Adrenal gland (tissue), 12 donors: ENCODE data around the gene ANKRD44. TPM values are rescaled to one million over a fixed set of nuclear protein-coding genes. Genes with fewer than 3 reads are reported as not detected.

ENCODE experiments used
- DNase-seq, 7 donors: peaks; one replicate each; pipeline ENCODE4 v3.0.0-alpha.2; 2019 to 2020
- H3K27ac ChIP-seq, 5 donors: fragments of 200-600 bp; sonication (generic) in 4 of 5; 1 replicate in 3 of 5; 2 replicates in 2 of 5; pipeline versions ENCODE4 v1.5.1 to v1.8.0; 2016 to 2020; ENCODE audit warnings: mild to moderate bottlenecking in 1 of 5
- H3K27me3 ChIP-seq: fragments of 200-600 bp; 2 replicates; pipeline ENCODE4 v1.8.0; 2021
- H3K36me3 ChIP-seq, 2 donors: fragments of 200-600 bp; replicated peaks in 1 of 2; 1 replicate in 1 of 2; 2 replicates in 1 of 2; pipeline versions ENCODE4 v1.5.1 to v1.8.0; 2018 to 2022
- H3K4me1 ChIP-seq, 2 donors: fragments of 200-600 bp; replicated peaks in 1 of 2; 1 replicate in 1 of 2; 2 replicates in 1 of 2; pipeline versions ENCODE4 v1.5.1 to v1.8.0; 2018 to 2021
- H3K4me3 ChIP-seq, 4 donors: fragments of 200-600 bp; sonication (generic) in 3 of 4; one replicate each; pipeline ENCODE4 v1.5.1; 2016 to 2018
- H3K9me3 ChIP-seq, 3 donors: fragments of 200-600 bp; sonication (generic) in 1 of 3; replicated peaks in 1 of 3; 1 replicate in 2 of 3; 2 replicates in 1 of 3; pipeline versions ENCODE4 v1.5.1 to v1.8.0; 2016 to 2021
- POLR2A ChIP-seq, 2 donors: fragments of 450-650 bp; IDR thresholded peaks; one replicate each; pipeline ENCODE4 v1.6.1; 2017; ENCODE audit warnings: antibody characterized with exemption in 2 of 2, mild to moderate bottlenecking in 2 of 2, moderate library complexity in 1 of 2
- WGBS, 4 donors: extraction: QIAGEN DNeasy Blood & Tissue Kit in 2 of 4; methylation state at CpG; one replicate each; pipeline versions ENCODE4 v1.1.5 to v1.1.7; 2013 to 2017; 5-methylcytosine and 5-hydroxymethylcytosine counted together
- intact Hi-C, 2 donors: fragments of 100-400 bp; cut with DNase I; formaldehyde crosslinking; loops; one replicate each; pipeline versions ENCODE4 v1.14.1 to v1.15.0; 2022 to 2023
- polyA plus RNA-seq, 3 donors: library from polyadenylated mRNA; stranded (reverse); fragments of 200-250 nt in 2 of 3; fragments of 350-450 nt in 1 of 3; fragmentation: Illumina TruSeq in 1 of 3; extraction: RNeasy Lipid Tissue Mini Kit (QIAGEN cat#74804) in 1 of 3; gene quantifications; one replicate each; pipeline ENCODE4 v1.2.3, GENCODE V29; 2013 to 2014
- total RNA-seq, 9 donors: library from RNA; depleted of rRNA in 4 of 9; stranded (reverse); fragments of >200 nt in 4 of 9; fragments of 120-200 nt in 1 of 9; fragmentation: NEBNext Ultra II Directional in 1 of 9; extraction: Animal tissue kit (Norgen Biotek cat#: 25700) in 1 of 9; gene quantifications; one replicate each; pipeline versions ENCODE4 v1.1.0 to v1.2.4, GENCODE V29; 2013 to 2023
- TF ChIP-seq, protein P1 (sequence below), 6 experiments: fragments of 450-650 bp in 4 of 6; fragments of 200-600 bp in 2 of 6; sonication (generic) in 1 of 6; IDR thresholded peaks; 1 replicate in 5 of 6; 2 replicates in 1 of 6; pipeline versions ENCODE4 v1.5.1 to v1.8.0; 2016 to 2021; ENCODE audit warnings: antibody characterized with exemption in 6 of 6, mild to moderate bottlenecking in 2 of 6, moderate library complexity in 1 of 6
- donor health status: healthy with polysubstance abuse.
- donor health status: Bipolar disorder and iron deficiency.
- donor health status: DM: yes; HTN: yes; CAD: no.
- donor health status: DM: no; HTN: no; CAD: no.
- donor health status: DM: no; HTN: no; CAD: no.
- donor health status: DM: yes; HTN: yes; CAD: no.

The ANKRD44 gene
- total and polyA plus RNA-seq, 12 donors = 3.8 to 40.2 (median 21.3) TPM

DNA sequence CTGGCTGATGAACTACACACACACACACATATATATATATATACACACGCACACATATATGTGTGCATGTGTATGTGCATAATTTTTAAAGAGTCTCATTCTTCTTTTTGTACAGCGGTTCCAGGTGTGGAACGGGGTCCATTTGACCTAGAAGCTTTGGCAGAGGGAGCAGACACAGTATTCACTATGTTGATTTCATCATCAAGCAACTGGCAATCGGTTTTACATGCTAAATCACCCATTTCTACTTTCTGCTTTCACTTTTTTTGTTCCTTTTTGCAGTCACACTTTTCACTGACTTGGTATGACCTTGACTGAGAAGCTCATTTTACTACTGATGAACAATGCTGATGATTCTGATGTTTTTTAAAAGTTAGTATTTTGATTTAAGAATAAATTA, 321.1 kb downstream of the ANKRD44 start:
- H3K9me3 ChIP-seq = no peaks in the 10 kb centered on the region
- H3K27ac ChIP-seq = peak overlapping the region in 2 of 5 donors; percentile 2 to 83
- H3K27me3 ChIP-seq = no peaks in the 10 kb centered on the region
- WGBS, 4 donors = 52 to 62% (median 55%) methylated on average over 4 of the region's 4 CpGs
- peaks cover 0 to 4% of the 10 kb centered on the region in 2 donors for H3K36me3 ChIP-seq
- no peak for TF ChIP-seq POLR2A (IDR thresholded peaks at IDR 0.05)
- TF ChIP-seq, protein P1, sequence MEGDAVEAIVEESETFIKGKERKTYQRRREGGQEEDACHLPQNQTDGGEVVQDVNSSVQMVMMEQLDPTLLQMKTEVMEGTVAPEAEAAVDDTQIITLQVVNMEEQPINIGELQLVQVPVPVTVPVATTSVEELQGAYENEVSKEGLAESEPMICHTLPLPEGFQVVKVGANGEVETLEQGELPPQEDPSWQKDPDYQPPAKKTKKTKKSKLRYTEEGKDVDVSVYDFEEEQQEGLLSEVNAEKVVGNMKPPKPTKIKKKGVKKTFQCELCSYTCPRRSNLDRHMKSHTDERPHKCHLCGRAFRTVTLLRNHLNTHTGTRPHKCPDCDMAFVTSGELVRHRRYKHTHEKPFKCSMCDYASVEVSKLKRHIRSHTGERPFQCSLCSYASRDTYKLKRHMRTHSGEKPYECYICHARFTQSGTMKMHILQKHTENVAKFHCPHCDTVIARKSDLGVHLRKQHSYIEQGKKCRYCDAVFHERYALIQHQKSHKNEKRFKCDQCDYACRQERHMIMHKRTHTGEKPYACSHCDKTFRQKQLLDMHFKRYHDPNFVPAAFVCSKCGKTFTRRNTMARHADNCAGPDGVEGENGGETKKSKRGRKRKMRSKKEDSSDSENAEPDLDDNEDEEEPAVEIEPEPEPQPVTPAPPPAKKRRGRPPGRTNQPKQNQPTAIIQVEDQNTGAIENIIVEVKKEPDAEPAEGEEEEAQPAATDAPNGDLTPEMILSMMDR (IDR thresholded peaks at IDR 0.05) = no peak
- H3K4me3 ChIP-seq = no peak overlapping the region
- no peak for DNase-seq
- peaks cover 6 to 29% of the 10 kb centered on the region in 2 donors for H3K4me1 ChIP-seq
- intact Hi-C loops = no loop called here

DNA sequence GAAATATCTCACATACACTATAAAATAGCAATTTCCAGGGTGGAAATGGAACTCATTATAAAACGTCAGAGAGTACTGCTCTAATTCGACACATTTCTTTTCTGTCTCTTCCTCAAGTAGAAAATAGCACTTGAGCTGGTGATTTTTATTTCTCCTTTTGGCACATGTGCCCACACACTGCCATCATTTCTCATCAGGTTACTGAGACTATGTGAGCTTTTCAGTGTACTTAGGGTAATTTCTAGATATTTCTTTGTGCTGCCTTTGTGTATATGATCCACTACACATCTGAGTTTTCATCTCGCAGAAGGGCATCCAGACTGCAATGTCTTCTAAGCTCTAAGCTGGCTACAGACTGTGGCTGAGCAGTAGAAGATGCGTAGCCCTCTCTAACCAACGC, 321.9 kb downstream of the ANKRD44 start:
- intact Hi-C loops = no loop called here
- 73 to 76% (median 74%) methylated on average over 5 of the region's 5 CpGs for WGBS, 4 donors
- H3K4me3 ChIP-seq = no peak overlapping the region

DNA sequence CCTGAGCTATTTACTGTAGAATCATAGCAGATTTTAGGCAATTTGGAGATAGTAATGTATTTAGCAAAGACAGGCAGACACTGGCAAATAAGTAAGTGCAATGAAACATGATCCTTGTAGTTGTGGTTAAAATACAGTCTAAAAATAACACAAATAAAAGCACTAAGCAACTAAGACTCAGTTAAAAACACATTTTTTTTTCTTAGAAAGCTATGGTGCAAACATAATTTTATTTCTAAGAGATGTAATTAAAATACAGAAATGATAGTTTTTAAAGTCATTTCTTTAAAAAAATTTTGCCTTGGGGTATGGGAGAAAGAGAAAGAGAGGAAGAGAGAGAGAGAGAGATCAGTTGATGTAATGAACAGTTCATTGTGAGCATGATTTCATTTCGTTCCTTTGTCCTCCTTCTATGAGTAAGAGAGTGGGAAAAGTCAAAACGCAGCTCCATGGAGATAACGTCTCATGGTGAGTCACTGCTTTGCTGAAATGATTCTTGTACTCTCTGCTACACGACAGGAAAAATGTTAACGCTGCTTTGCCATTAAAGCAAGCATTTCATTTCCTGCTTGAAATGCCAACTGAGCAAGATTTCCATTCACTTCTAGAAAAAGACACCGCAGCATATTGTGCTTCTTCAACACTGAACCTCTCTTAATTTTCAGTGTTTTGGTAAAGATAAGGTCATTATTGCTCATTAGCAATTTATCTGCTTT, 322.8 kb downstream of the ANKRD44 start:
- Histone ChIP-seq H3K9me3 (no peaks in the 10 kb centered on the region), H3K4me3 (peak overlapping the region in 1 of 4 donors; percentile 26), H3K27ac (peak overlapping the region; percentile 60 to 84 (median 82)), H3K4me1 (peaks cover 6 to 29% of the 10 kb centered on the region in 2 donors), H3K36me3 (no peaks in the 10 kb centered on the region), H3K27me3 (no peaks in the 10 kb centered on the region)
- intact Hi-C loops = no loop called here
- TF ChIP-seq POLR2A (IDR thresholded peaks at IDR 0.05) = peak in 1 of 2 donors; percentile 56
- TF ChIP-seq, protein P1 (IDR thresholded peaks at IDR 0.05) = no peak
- DNase-seq = peak; percentile 45 to 77 (median 70)
- 2% methylated on average over 6 of the region's 6 CpGs for WGBS, 4 donors

More for the DNA sequence above, 321.9 kb downstream of the ANKRD44 start:
- H3K4me1 ChIP-seq = peaks cover 6 to 29% of the 10 kb centered on the region in 2 donors
- H3K27me3 ChIP-seq = no peaks in the 10 kb centered on the region
- peak overlapping the region; percentile 60 to 84 (median 82) for H3K27ac ChIP-seq
- no peak for DNase-seq
- H3K36me3 ChIP-seq = no peaks in the 10 kb centered on the region
- no peaks in the 10 kb centered on the region for H3K9me3 ChIP-seq
- TF ChIP-seq, protein P1 (IDR thresholded peaks at IDR 0.05) = no peak
- TF ChIP-seq POLR2A (IDR thresholded peaks at IDR 0.05) = no peak

DNA sequence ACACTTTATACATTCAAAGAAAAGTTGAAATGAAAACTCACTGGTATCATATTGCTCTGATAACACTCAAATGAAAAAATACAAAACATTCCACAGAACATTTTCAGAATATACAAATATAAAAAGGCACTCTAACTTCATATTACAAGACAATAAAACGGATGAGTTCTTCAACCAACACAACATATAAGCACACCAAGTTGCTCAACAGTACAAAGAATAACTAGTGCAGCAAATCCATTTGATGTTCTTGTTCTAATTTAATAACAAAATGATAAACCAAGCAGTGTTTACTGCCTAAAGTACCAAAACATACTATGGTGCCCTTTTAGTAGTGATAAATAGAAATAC, 323.3 kb downstream of the ANKRD44 start:
- no peaks in the 10 kb centered on the region for H3K27me3 ChIP-seq
- DNase-seq = no peak
- no peak overlapping the region for H3K4me3 ChIP-seq

More for the DNA sequence above, 323.3 kb downstream of the ANKRD44 start:
- Histone ChIP-seq H3K27ac (peak overlapping the region; percentile 47 to 84 (median 82)), H3K36me3 (no peaks in the 10 kb centered on the region), H3K9me3 (no peaks in the 10 kb centered on the region), H3K4me1 (peaks cover 6 to 29% of the 10 kb centered on the region in 2 donors)
- intact Hi-C loops = no loop called here
- TF ChIP-seq POLR2A (IDR thresholded peaks at IDR 0.05) = no peak
- TF ChIP-seq, protein P1 (IDR thresholded peaks at IDR 0.05) = no peak
- WGBS, 4 donors = 53 to 73% (median 64%) methylated on average over 1 of the region's 1 CpG
